Inferior parietal cortex (tissue), 1 donor: ENCODE data around the gene LRP5.

Experiments used
- DNase-seq: peaks from one replicate; pipeline ENCODE4 v3.0.0-alpha.2; 2016; ENCODE audit errors: extremely low spot score

The LRP5 gene

DNA sequence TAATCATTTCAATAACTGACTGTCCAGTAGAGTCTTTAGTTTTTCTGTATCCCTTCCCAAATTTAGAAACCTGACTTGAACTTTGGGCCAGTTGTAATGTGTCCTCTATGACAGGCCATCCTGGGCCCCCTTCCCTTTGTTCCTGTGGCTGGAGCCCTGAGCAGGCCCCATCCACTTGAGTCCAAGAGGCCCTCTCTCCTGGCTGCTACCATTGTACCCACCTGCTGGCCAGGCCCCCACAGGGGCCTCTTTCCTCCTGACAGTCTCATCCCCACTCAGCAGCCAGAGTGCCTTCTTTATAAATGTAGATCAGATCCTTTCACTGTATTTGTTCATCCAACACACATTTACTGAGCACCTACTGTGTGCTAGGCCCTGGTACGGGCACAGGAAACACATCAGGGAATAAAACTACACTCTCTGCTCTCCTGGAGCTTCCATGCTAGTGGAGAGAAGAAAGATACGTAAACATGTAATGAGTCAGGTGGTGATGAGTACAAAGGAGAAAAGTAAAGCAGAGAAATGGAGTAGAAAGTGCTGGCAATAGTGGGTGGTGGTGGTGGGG, 2.7 kb upstream of the LRP5 start:
- no peak for DNase-seq

GRCh38 chr11:68311160-68312116, 953 bp upstream of the LRP5 start:
- no peak for DNase-seq

- no peak for DNase-seq
Observed at GRCh38 chr11:68312780-68313573, 586 bp downstream of the LRP5 start.

GRCh38 chr11:68313574-68314202, 1.3 kb downstream of the LRP5 start:
- DNase-seq = no peak

DNA sequence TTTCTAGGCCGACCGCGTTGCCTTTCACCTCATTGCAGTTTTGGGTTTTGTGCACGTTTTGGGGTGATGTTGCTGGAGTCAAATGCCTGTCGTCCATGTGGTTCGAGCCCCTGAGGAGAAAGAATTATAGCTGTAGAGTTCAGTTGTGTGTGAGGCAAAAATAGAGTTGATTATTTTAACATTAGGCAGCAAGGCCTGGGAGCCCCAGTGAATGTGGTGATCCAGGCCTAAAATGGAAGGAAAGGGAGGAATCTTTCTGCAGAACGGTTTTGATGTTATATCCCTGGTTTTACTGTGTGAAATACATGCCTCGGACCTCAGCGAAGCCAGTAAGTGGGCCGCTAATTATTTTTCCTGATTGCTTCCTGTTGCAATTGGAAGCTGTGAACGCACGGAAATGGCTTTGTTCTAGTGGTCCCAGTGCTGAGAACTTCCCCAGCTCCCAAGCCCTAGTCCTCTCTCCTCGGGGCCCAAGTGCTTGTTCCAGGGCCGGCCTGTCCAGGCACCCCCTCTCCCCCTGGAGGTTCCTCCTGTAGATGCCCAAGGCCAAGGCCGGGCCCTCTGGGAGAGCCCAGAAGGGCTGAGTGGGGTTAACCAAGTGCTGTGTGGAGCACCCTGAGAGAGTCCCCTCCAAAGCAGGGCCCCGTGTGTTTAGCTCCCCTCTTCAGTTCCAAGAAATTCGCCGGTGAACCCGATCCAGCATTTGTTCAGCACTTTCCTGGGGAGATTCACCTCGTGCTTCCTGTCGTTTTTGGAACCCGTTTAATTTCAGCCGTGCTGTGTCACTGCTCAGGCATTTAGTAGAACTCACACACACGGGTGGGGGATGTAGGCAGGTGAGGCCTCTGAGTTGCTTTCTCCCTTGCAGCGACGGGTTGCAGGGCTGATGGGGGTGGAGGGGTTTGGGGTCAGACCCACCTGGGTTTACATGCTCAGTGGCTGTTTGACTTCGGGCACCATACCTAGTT, 2.1 kb downstream of the LRP5 start:
- no peak for DNase-seq

GRCh38 chr11:68315171-68315920, 3.0 kb downstream of the LRP5 start:
- no peak for DNase-seq

DNA sequence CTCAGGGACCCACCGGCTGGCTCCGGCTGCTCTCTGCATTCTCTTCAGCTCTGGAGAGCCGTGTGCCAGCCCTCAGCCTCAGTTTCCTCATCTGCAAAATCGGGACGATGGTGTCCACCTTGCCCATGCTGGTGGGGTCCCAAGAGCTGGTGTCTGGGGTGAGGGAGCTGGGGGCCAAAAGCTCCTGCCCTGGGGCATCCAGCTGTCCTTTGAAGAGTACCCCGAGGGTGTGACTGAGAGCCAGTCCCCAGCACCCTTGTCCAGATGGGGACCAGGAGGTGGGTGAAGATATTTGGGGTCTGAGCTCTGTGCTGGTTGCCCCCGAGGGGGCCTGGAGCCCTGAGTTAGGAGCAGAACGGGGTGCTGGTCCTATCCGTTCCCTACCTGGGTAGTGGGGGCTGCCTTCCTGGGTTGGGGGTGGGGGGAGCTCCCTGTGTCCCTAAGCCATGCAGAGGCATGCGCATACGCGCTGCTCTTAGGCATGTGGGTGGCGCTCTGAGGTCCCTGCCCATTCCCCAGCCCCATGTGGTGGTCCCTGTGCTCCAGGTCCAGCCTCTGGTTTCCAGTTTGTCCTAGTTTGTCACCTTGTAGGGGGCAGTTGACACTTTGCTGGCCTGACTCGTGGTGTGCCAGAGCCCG, 4.9 kb downstream of the LRP5 start:
- no peak for DNase-seq

- no peak for DNase-seq
Observed at GRCh38 chr11:68321293-68322051, 9.1 kb downstream of the LRP5 start.

DNA sequence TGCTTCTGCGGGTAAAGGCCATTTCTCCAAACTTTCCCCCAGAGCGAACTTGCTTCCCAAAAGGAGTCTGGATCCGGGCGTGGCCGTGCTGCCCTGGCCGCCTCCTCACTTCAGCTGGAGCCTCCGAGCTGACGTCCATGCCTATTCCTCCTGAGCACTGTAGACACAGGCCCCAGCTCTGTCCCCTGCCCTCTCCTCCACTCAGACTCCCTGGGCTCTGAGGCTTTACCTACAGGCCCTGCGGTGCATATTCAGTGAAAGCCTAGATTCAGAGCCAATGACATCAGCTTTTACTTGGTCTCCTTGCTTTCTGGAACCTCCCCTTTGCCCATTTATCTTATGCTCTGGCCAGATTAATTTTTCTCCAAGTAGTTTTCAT, 9.7 kb downstream of the LRP5 start:
- no peak for DNase-seq

DNA sequence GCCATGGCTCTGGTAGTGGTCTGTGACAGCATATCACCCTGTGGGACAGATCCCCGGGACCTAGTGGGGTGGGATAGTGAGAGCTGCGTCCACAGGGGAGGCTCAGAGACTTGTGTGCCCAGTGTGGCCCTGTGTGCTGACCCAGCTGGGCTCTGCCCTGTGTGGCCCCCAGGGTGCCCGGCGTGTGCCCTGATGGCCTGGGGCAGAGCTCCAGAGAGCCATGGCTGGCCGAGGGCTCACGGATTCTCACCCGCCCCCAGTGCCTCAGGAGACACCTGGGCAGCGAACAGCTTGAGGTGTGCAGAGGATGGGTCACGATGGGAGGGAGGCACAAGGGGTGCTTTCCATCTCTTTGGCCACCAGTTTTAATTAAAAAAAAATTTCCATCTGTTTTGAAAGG, 11.8 kb downstream of the LRP5 start:
- DNase-seq = no peak

GRCh38 chr11:68324695-68325094, 12.3 kb downstream of the LRP5 start:
- no peak for DNase-seq

GRCh38 chr11:68325183-68325906, 13.0 kb downstream of the LRP5 start:
- DNase-seq = no peak

DNA sequence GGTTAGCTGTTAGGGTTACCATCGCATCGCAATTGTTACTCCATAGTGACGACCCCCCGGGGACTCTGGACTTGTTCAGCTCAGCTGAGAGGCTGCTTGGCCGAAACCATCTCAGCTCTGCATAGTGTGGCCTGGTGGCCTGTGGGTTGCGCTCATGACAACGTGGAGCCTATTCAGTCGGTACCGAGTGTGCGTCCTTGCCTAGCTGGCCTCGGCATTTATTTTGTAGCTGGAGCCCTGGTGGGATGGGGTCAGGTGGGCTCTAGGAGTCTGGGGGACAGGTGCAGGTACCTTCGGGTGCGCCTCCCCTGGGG, 13.5 kb downstream of the LRP5 start:
- DNase-seq = no peak

- no peak for DNase-seq
Observed at GRCh38 chr11:68326334-68327215, 14.2 kb downstream of the LRP5 start.

GRCh38 chr11:68327586-68328370, 15.4 kb downstream of the LRP5 start:
- DNase-seq = no peak

DNA sequence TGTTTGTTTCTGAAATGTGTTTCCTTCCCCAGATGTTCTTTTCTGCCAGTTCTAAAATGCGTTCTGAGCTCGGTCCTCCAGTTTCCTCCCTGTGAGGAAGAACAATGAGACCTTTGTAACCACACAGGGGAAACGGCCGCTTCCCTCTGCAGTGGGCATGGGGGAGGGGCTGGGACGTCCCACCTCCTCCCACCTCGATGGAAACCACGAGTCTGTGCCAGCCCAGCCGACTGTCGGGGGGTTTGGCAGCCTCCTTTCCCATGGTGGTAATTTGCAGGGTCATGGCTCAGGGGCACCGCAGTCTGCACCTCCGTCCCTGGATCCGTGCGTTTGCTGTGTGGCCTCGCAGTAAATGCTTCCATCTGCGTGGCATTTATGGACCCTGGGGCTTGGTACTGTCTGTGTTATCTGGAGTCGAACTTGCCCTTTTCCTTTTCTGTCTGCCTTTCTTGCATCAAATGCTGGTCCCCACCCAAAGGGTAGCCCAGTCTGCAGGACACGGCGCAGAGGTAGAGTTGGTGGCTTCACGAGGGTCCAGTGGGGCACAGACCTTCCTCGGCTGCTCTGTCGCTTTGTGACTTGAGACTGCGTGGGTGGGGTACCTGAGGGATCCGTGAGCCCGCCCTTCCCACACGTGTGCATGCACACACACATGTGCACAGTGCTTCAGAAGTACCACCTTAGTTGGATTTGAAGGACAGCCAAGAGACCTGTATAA, 16.1 kb downstream of the LRP5 start:
- peak; percentile 61 for DNase-seq
